WTC11 (cell line): ENCODE results near the gene SERPING1. TPM values are rescaled to one million over a fixed set of nuclear protein-coding genes. Genes with fewer than 3 reads are reported as not detected.

ENCODE experiments used
- AR ChIP-seq: fragments of 250-450 bp; sonication (Bioruptor Pico); IDR thresholded peaks from 2 replicates; pipeline ENCODE4 v1.9.0; 2021; ENCODE audit warnings: mild to moderate bottlenecking
- ATF3 ChIP-seq: sonication (generic); formaldehyde crosslinking; conservative IDR thresholded peaks from 2 replicates; pipeline ENCODE4 v1.8.1; 2022; ENCODE audit warnings: mild to moderate bottlenecking, missing genetic modification reagents
- CREB1 ChIP-seq: sonication (generic); formaldehyde crosslinking; IDR thresholded peaks from 2 replicates; pipeline ENCODE4 v1.8.0; 2023; ENCODE audit warnings: mild to moderate bottlenecking, missing genetic modification reagents
- E2F4 ChIP-seq: sonication (generic); formaldehyde crosslinking; IDR thresholded peaks from 2 replicates; pipeline ENCODE4 v1.8.1; 2022; ENCODE audit warnings: low read depth, mild to moderate bottlenecking, moderate library complexity, missing genetic modification reagents, borderline replicate concordance
- E2F5 ChIP-seq: sonication (generic); formaldehyde crosslinking; IDR thresholded peaks from 2 replicates; pipeline ENCODE4 v1.8.1; 2022; ENCODE audit warnings: mild to moderate bottlenecking, moderate library complexity, missing genetic modification reagents
- ELF4 ChIP-seq: sonication (generic); formaldehyde crosslinking; IDR thresholded peaks from 2 replicates; pipeline ENCODE4 v1.8.1; 2022; ENCODE audit warnings: low read depth, mild to moderate bottlenecking, moderate library complexity, missing genetic modification reagents
- ETV6 ChIP-seq: sonication (generic); formaldehyde crosslinking; IDR thresholded peaks from 2 replicates; pipeline ENCODE4 v1.8.1; 2022; ENCODE audit warnings: mild to moderate bottlenecking, missing genetic modification reagents
- GRHL2 ChIP-seq: fragments of 250-450 bp; sonication (Bioruptor Pico); IDR thresholded peaks from 2 replicates; pipeline ENCODE4 v1.8.0; 2022; ENCODE audit warnings: mild to moderate bottlenecking, moderate library complexity; ENCODE audit not compliant: insufficient replicate concordance, severe bottlenecking
- MAX ChIP-seq: sonication (generic); formaldehyde crosslinking; IDR thresholded peaks from 2 replicates; pipeline ENCODE4 v1.8.0; 2022; ENCODE audit warnings: mild to moderate bottlenecking, missing genetic modification reagents
- NFE2L1 ChIP-seq: sonication (generic); formaldehyde crosslinking; IDR thresholded peaks from 2 replicates; pipeline ENCODE4 v1.8.1; 2023; ENCODE audit warnings: missing genetic modification reagents
- NR1H2 ChIP-seq: sonication (generic); formaldehyde crosslinking; IDR thresholded peaks from 2 replicates; pipeline ENCODE4 v1.9.0; 2021; ENCODE audit warnings: mild to moderate bottlenecking, moderate library complexity, missing genetic modification reagents
- PRRX2 ChIP-seq: fragments of 250-450 bp; sonication (Bioruptor Pico); IDR thresholded peaks from 2 replicates; pipeline ENCODE4 v1.8.0; 2021; ENCODE audit warnings: mild to moderate bottlenecking
- RELA ChIP-seq: sonication (generic); formaldehyde crosslinking; IDR thresholded peaks from 2 replicates; pipeline ENCODE4 v1.8.1; 2022; ENCODE audit warnings: missing genetic modification reagents, mild to moderate bottlenecking, borderline replicate concordance
- RORB ChIP-seq: fragments of 250-450 bp; sonication (Bioruptor Pico); IDR thresholded peaks from 2 replicates; pipeline ENCODE4 v1.9.0; 2021; ENCODE audit warnings: mild to moderate bottlenecking
- SMAD4 ChIP-seq: sonication (generic); formaldehyde crosslinking; IDR thresholded peaks from 2 replicates; pipeline ENCODE4 v1.8.0; 2022; ENCODE audit warnings: mild to moderate bottlenecking, missing genetic modification reagents
- SOX15 ChIP-seq: fragments of 250-450 bp; sonication (Bioruptor Pico); IDR thresholded peaks from 2 replicates; pipeline ENCODE4 v1.9.0; 2021; ENCODE audit warnings: mild to moderate bottlenecking
- ZBTB21 ChIP-seq: sonication (generic); formaldehyde crosslinking; IDR thresholded peaks from 2 replicates; pipeline ENCODE4 v1.8.1; 2023; ENCODE audit warnings: mild to moderate bottlenecking, missing genetic modification reagents, borderline replicate concordance
- ZNF317 ChIP-seq: sonication (generic); formaldehyde crosslinking; IDR thresholded peaks from 2 replicates; pipeline ENCODE4 v1.8.1; 2023; ENCODE audit warnings: low read depth, mild to moderate bottlenecking, moderate library complexity, missing genetic modification reagents, borderline replicate concordance
- ZNF396 ChIP-seq: fragments of 250-450 bp; sonication (Bioruptor Pico); IDR thresholded peaks from 2 replicates; pipeline ENCODE4 v1.8.0; 2021; ENCODE audit warnings: mild to moderate bottlenecking, moderate library complexity, borderline replicate concordance
- total RNA-seq: library from RNA; stranded (reverse); gene quantifications from 3 replicates; pipeline ENCODE4 v1.2.3, GENCODE V29; 2021
- TF ChIP-seq, protein P1 (sequence below): sonication (generic); formaldehyde crosslinking; IDR thresholded peaks from 2 replicates; pipeline ENCODE4 v1.8.1; 2022; ENCODE audit warnings: missing genetic modification reagents, borderline replicate concordance
- TF ChIP-seq, protein P2 (sequence below): sonication (generic); formaldehyde crosslinking; IDR thresholded peaks from 2 replicates; pipeline ENCODE4 v1.8.1; 2022; ENCODE audit warnings: mild to moderate bottlenecking, missing genetic modification reagents, moderate library complexity, borderline replicate concordance
- TF ChIP-seq, protein P3 (sequence below): fragments of 250-450 bp; sonication (Bioruptor Pico); IDR thresholded peaks from 2 replicates; pipeline ENCODE4 v2.1.2; 2022; ENCODE audit warnings: mild to moderate bottlenecking, moderate library complexity
- TF ChIP-seq, protein P4 (sequence below): fragments of 250-450 bp; sonication (Bioruptor Pico); IDR thresholded peaks from 2 replicates; pipeline ENCODE4 v1.8.0; 2021; ENCODE audit warnings: mild to moderate bottlenecking
- TF ChIP-seq, protein P5 (sequence below): fragments of 200-600 bp; IDR thresholded peaks from 2 replicates; pipeline ENCODE4 v1.8.0; 2022; ENCODE audit warnings: antibody characterized with exemption

SERPING1 gene
- total RNA-seq, 1 experiment from 2014 or later: 49.1 TPM

- TF ChIP-seq, protein P1, sequence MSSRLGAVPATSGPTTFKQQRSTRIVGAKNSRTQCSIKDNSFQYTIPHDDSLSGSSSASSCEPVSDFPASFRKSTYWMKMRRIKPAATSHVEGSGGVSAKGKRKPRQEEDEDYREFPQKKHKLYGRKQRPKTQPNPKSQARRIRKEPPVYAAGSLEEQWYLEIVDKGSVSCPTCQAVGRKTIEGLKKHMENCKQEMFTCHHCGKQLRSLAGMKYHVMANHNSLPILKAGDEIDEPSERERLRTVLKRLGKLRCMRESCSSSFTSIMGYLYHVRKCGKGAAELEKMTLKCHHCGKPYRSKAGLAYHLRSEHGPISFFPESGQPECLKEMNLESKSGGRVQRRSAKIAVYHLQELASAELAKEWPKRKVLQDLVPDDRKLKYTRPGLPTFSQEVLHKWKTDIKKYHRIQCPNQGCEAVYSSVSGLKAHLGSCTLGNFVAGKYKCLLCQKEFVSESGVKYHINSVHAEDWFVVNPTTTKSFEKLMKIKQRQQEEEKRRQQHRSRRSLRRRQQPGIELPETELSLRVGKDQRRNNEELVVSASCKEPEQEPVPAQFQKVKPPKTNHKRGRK (CRISPR knock-in tag): no peak
- TF ChIP-seq ZNF396 (CRISPR knock-in tag): no peak
- TF ChIP-seq NR1H2 (CRISPR knock-in tag): no peak
- TF ChIP-seq ETV6 (CRISPR knock-in tag): no peak
- 0 out of 2 replicates have a peak, but pooled peaks have one; percentile 51 for TF ChIP-seq SMAD4 (CRISPR knock-in tag)
- TF ChIP-seq SOX15 (CRISPR knock-in tag): no peak
- no peak for TF ChIP-seq MAX (CRISPR knock-in tag)
- TF ChIP-seq E2F4 (CRISPR knock-in tag): no peak
- no peak for TF ChIP-seq ZNF317 (CRISPR knock-in tag)
- peak; percentile 98 for TF ChIP-seq AR
- TF ChIP-seq NFE2L1 (CRISPR knock-in tag): no peak
- TF ChIP-seq RORB (CRISPR knock-in tag): no peak
- peak; percentile 97 for TF ChIP-seq PRRX2
- no peak for TF ChIP-seq ATF3 (CRISPR knock-in tag)
- TF ChIP-seq ZBTB21 (CRISPR knock-in tag): 0 out of 2 replicates have a peak, but pooled peaks have one; percentile 28
- TF ChIP-seq GRHL2 (CRISPR knock-in tag): no peak
- TF ChIP-seq CREB1: no peak
- TF ChIP-seq, protein P2, sequence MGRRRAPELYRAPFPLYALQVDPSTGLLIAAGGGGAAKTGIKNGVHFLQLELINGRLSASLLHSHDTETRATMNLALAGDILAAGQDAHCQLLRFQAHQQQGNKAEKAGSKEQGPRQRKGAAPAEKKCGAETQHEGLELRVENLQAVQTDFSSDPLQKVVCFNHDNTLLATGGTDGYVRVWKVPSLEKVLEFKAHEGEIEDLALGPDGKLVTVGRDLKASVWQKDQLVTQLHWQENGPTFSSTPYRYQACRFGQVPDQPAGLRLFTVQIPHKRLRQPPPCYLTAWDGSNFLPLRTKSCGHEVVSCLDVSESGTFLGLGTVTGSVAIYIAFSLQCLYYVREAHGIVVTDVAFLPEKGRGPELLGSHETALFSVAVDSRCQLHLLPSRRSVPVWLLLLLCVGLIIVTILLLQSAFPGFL: no peak
- TF ChIP-seq E2F5 (CRISPR knock-in tag): no peak
- TF ChIP-seq, protein P3, sequence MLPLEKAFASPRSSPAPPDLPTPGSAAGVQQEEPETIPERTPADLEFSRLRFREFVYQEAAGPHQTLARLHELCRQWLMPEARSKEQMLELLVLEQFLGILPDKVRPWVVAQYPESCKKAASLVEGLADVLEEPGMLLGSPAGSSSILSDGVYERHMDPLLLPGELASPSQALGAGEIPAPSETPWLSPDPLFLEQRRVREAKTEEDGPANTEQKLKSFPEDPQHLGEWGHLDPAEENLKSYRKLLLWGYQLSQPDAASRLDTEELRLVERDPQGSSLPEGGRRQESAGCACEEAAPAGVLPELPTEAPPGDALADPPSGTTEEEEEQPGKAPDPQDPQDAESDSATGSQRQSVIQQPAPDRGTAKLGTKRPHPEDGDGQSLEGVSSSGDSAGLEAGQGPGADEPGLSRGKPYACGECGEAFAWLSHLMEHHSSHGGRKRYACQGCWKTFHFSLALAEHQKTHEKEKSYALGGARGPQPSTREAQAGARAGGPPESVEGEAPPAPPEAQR (CRISPR knock-in tag): no peak
- TF ChIP-seq, protein P4, sequence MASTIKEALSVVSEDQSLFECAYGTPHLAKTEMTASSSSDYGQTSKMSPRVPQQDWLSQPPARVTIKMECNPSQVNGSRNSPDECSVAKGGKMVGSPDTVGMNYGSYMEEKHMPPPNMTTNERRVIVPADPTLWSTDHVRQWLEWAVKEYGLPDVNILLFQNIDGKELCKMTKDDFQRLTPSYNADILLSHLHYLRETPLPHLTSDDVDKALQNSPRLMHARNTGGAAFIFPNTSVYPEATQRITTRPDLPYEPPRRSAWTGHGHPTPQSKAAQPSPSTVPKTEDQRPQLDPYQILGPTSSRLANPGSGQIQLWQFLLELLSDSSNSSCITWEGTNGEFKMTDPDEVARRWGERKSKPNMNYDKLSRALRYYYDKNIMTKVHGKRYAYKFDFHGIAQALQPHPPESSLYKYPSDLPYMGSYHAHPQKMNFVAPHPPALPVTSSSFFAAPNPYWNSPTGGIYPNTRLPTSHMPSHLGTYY (CRISPR knock-in tag): peak; percentile 96
- no peak for TF ChIP-seq RELA (CRISPR knock-in tag)
- TF ChIP-seq ELF4 (CRISPR knock-in tag): no peak
- TF ChIP-seq, protein P5, sequence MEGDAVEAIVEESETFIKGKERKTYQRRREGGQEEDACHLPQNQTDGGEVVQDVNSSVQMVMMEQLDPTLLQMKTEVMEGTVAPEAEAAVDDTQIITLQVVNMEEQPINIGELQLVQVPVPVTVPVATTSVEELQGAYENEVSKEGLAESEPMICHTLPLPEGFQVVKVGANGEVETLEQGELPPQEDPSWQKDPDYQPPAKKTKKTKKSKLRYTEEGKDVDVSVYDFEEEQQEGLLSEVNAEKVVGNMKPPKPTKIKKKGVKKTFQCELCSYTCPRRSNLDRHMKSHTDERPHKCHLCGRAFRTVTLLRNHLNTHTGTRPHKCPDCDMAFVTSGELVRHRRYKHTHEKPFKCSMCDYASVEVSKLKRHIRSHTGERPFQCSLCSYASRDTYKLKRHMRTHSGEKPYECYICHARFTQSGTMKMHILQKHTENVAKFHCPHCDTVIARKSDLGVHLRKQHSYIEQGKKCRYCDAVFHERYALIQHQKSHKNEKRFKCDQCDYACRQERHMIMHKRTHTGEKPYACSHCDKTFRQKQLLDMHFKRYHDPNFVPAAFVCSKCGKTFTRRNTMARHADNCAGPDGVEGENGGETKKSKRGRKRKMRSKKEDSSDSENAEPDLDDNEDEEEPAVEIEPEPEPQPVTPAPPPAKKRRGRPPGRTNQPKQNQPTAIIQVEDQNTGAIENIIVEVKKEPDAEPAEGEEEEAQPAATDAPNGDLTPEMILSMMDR: no peak
These were observed 51.6 kb downstream of the SERPING1 start (continued) for GRCh38 chr11:57648801-57649735.
